Measurements from ENCODE around the gene KAT6B.

Gene KAT6B

DNA sequence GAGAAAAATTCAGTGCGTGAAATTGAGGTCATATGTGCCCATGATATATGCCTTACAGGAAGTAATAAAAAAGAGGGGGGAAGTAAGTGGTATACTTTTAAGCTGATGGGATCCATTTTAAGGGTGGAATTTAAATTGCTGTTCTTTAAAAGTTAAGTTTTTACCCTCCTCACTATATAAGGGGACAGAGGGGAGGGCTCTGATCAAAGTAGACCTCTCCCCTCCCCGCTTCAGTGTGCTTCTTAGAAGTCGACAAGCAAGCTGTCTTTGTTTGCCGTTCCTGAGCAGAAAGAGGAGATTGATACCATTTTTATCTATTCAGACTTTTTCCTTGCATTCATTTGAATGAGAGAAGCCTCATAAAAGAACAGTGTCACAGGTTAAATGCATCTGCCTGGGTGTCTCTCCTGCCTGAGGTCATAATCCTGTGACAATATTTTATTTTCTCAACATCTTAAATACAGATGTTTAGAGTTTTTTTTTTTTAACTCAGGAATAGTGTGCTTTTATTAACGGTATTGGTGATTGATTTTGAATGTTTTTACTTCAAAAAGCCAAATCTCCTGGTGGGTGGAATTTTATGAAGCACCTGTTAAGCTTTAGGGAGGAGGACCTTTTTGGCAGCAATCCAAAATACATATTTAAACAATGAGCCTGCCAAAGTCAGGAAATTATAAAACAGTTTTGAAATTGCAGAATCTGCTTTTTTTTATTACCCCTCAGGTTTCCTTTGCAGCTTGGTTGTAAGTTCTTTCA is 141.7 kb downstream of the KAT6B start (continued):
- TF ChIP-seq ZNF692 (tag by site-specific recombination; IDR thresholded peaks at IDR 0.05) (no peak), ZNF510 (tag by site-specific recombination; IDR thresholded peaks at IDR 0.05; ENCODE audit: insufficient replicate concordance) (no peak), ZNF112 (tag by site-specific recombination; IDR thresholded peaks at IDR 0.05) (no peak), ZNF610 (tag by site-specific recombination; IDR thresholded peaks at IDR 0.05; ENCODE audit: borderline replicate concordance) (0 out of 2 replicates have a peak, but pooled peaks have one; percentile 18), ZNF423 (tag by site-specific recombination; IDR thresholded peaks at IDR 0.05) (no peak; the same call in 1 of the 2 replicates), PRDM1 (tag by site-specific recombination; IDR thresholded peaks at IDR 0.05) (no peak), SCRT2 (tag by site-specific recombination; IDR thresholded peaks at IDR 0.05) (peak; percentile 95), ZFP41 (tag by site-specific recombination; IDR thresholded peaks at IDR 0.05; ENCODE audit: borderline replicate concordance) (no peak), ZSCAN30 (tag by site-specific recombination; IDR thresholded peaks at IDR 0.05) (0 out of 2 replicates have a peak, but pooled peaks have one; percentile 6), ZNF114 (tag by site-specific recombination; IDR thresholded peaks at IDR 0.05) (no peak), ZNF623 (tag by site-specific recombination; IDR thresholded peaks at IDR 0.05) (no peak), ZNF621 (tag by site-specific recombination; IDR thresholded peaks at IDR 0.05) (no peak), HOXD13 (CRISPR knock-in tag; IDR thresholded peaks at IDR 0.05; ENCODE audit: borderline replicate concordance) (0 out of 2 replicates have a peak, but pooled peaks have one; percentile 46), FEZF1 (tag by site-specific recombination; IDR thresholded peaks at IDR 0.05) (peak; percentile 84), BCL11A (tag by site-specific recombination; IDR thresholded peaks at IDR 0.05; ENCODE audit: low read depth) (no peak), ZNF248 (tag by site-specific recombination; IDR thresholded peaks at IDR 0.05) (no peak), ZNF558 (tag by site-specific recombination; IDR thresholded peaks at IDR 0.05) (0 out of 2 replicates have a peak, but pooled peaks have one; percentile 35), ZNF335 (tag by site-specific recombination; conservative IDR thresholded peaks at IDR 0.05) (peak; percentile 64), ZNF26 (tag by site-specific recombination; IDR thresholded peaks at IDR 0.05) (no peak), ZNF791 (tag by site-specific recombination; IDR thresholded peaks at IDR 0.05) (no peak), TRIM28 (IDR thresholded peaks at IDR 0.05; ENCODE audit: borderline replicate concordance, low read length) (no peak), ZNF518A (tag by site-specific recombination; conservative IDR thresholded peaks at IDR 0.05; ENCODE audit: low read depth) (no peak), YY2 (tag by site-specific recombination; IDR thresholded peaks at IDR 0.05) (no peak)
- TF ChIP-seq, protein P1, sequence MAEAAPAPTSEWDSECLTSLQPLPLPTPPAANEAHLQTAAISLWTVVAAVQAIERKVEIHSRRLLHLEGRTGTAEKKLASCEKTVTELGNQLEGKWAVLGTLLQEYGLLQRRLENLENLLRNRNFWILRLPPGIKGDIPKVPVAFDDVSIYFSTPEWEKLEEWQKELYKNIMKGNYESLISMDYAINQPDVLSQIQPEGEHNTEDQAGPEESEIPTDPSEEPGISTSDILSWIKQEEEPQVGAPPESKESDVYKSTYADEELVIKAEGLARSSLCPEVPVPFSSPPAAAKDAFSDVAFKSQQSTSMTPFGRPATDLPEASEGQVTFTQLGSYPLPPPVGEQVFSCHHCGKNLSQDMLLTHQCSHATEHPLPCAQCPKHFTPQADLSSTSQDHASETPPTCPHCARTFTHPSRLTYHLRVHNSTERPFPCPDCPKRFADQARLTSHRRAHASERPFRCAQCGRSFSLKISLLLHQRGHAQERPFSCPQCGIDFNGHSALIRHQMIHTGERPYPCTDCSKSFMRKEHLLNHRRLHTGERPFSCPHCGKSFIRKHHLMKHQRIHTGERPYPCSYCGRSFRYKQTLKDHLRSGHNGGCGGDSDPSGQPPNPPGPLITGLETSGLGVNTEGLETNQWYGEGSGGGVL (tag by site-specific recombination; IDR thresholded peaks at IDR 0.05): peak; percentile 73
- TF ChIP-seq, protein P2, sequence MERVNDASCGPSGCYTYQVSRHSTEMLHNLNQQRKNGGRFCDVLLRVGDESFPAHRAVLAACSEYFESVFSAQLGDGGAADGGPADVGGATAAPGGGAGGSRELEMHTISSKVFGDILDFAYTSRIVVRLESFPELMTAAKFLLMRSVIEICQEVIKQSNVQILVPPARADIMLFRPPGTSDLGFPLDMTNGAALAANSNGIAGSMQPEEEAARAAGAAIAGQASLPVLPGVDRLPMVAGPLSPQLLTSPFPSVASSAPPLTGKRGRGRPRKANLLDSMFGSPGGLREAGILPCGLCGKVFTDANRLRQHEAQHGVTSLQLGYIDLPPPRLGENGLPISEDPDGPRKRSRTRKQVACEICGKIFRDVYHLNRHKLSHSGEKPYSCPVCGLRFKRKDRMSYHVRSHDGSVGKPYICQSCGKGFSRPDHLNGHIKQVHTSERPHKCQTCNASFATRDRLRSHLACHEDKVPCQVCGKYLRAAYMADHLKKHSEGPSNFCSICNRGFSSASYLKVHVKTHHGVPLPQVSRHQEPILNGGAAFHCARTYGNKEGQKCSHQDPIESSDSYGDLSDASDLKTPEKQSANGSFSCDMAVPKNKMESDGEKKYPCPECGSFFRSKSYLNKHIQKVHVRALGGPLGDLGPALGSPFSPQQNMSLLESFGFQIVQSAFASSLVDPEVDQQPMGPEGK (tag by site-specific recombination; IDR thresholded peaks at IDR 0.05): 0 out of 2 replicates have a peak, but pooled peaks have one; percentile 36
- TF ChIP-seq, protein P3, sequence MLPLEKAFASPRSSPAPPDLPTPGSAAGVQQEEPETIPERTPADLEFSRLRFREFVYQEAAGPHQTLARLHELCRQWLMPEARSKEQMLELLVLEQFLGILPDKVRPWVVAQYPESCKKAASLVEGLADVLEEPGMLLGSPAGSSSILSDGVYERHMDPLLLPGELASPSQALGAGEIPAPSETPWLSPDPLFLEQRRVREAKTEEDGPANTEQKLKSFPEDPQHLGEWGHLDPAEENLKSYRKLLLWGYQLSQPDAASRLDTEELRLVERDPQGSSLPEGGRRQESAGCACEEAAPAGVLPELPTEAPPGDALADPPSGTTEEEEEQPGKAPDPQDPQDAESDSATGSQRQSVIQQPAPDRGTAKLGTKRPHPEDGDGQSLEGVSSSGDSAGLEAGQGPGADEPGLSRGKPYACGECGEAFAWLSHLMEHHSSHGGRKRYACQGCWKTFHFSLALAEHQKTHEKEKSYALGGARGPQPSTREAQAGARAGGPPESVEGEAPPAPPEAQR (tag by site-specific recombination; IDR thresholded peaks at IDR 0.05): no peak

All from HEK293 (cell line).